Neuronal stem cell (in vitro differentiated cells): ENCODE data around the gene NTF3.

Source experiments
- DNase-seq: peaks from one replicate; pipeline ENCODE4 v3.0.0-alpha.2; 2013; ENCODE audit warnings: low spot score
- H2AFZ ChIP-seq: one replicate; pipeline ENCODE4 v1.6.1; 2013; ENCODE audit warnings: mild to moderate bottlenecking, low read length, inconsistent platforms
- H2AK5ac ChIP-seq: 2 replicates; pipeline ENCODE4 v1.6.1; 2013; ENCODE audit warnings: low read depth, mild to moderate bottlenecking, inconsistent platforms, low read length, moderate library complexity, mixed read lengths
- H2BK120ac ChIP-seq: 2 replicates; pipeline ENCODE4 v1.6.1; 2013; ENCODE audit warnings: low read depth, mild to moderate bottlenecking, inconsistent platforms, low read length, moderate library complexity, mixed read lengths
- H2BK12ac ChIP-seq: one replicate; pipeline ENCODE4 v1.6.1; 2013; ENCODE audit warnings: low read length, inconsistent platforms
- H2BK15ac ChIP-seq: 2 replicates; pipeline ENCODE4 v1.6.1; 2013; ENCODE audit warnings: mild to moderate bottlenecking, low read length, inconsistent platforms, mixed read lengths
- H2BK5ac ChIP-seq: one replicate; pipeline ENCODE4 v1.6.1; 2013; ENCODE audit warnings: inconsistent platforms, mild to moderate bottlenecking, low read length, moderate library complexity
- H3K14ac ChIP-seq: one replicate; pipeline ENCODE4 v1.6.1; 2013; ENCODE audit warnings: low read length, inconsistent platforms
- H3K18ac ChIP-seq: 2 replicates; pipeline ENCODE4 v1.6.1; 2013; ENCODE audit warnings: low read length, inconsistent platforms
- H3K23ac ChIP-seq: 2 replicates; pipeline ENCODE4 v1.6.1; 2013; ENCODE audit warnings: low read depth, mild to moderate bottlenecking, mixed read lengths, low read length, inconsistent platforms; ENCODE audit not compliant: poor library complexity
- H3K27ac ChIP-seq: replicated peaks from 3 replicates; pipeline ENCODE4 v1.5.1; 2013; ENCODE audit warnings: low read length, inconsistent platforms
- H3K27me3 ChIP-seq, 3 experiments: 2 replicates each; pipeline ENCODE4 v1.6.1; 2013; ENCODE audit warnings: low read length in 3 of 3, mild to moderate bottlenecking in 2 of 3, inconsistent platforms in 1 of 3, low read depth in 1 of 3, mixed read lengths in 1 of 3, moderate library complexity in 1 of 3; ENCODE audit not compliant: control insufficient read depth in 3 of 3, insufficient read depth in 3 of 3
- H3K36me3 ChIP-seq, 2 donors: replicated peaks in 1 of 2; 2 replicates each; pipeline ENCODE4 v1.6.1; 2013; ENCODE audit warnings: low read length in 2 of 2; ENCODE audit not compliant: control insufficient read depth in 2 of 2, insufficient read depth in 2 of 2
- H3K4ac ChIP-seq: 2 replicates; pipeline ENCODE4 v1.6.1; 2013; ENCODE audit warnings: inconsistent platforms, mild to moderate bottlenecking, low read length, moderate library complexity
- H3K4me1 ChIP-seq, 2 donors: 1 replicate in 1 of 2; 2 replicates in 1 of 2; pipeline ENCODE4 v1.6.1; 2013; ENCODE audit warnings: low read length in 2 of 2, low read depth in 1 of 2; ENCODE audit not compliant: control insufficient read depth in 2 of 2, insufficient read depth in 1 of 2
- H3K4me2 ChIP-seq: one replicate; pipeline ENCODE4 v1.6.1; 2013; ENCODE audit warnings: mild to moderate bottlenecking, low read length, inconsistent platforms; ENCODE audit not compliant: insufficient read depth, poor library complexity, severe bottlenecking
- H3K4me3 ChIP-seq, 2 donors: 2 replicates each; pipeline ENCODE4 v1.5.1; 2013; ENCODE audit warnings: low read length in 2 of 2, mild to moderate bottlenecking in 2 of 2, inconsistent platforms in 1 of 2, moderate library complexity in 1 of 2
- H3K79me1 ChIP-seq: one replicate; pipeline ENCODE4 v1.6.1; 2013; ENCODE audit warnings: low read depth, mild to moderate bottlenecking, inconsistent platforms, low read length, moderate library complexity
- H3K9ac ChIP-seq: one replicate; pipeline ENCODE4 v1.6.1; 2013; ENCODE audit warnings: mild to moderate bottlenecking, low read depth, low read length, inconsistent platforms; ENCODE audit not compliant: poor library complexity
- H3K9me3 ChIP-seq, 2 donors: replicated peaks in 1 of 2; 2 replicates each; pipeline versions ENCODE3 to v1.6.1; 2013; ENCODE audit warnings: low read length in 2 of 2, mild to moderate bottlenecking in 2 of 2, inconsistent platforms in 1 of 2, low read depth in 1 of 2, mixed read lengths in 1 of 2, moderate library complexity in 1 of 2; ENCODE audit not compliant: control insufficient read depth in 2 of 2, insufficient read depth in 1 of 2
- H4K8ac ChIP-seq: one replicate; pipeline ENCODE4 v1.6.1; 2013; ENCODE audit warnings: low read depth, mild to moderate bottlenecking, inconsistent platforms, low read length, moderate library complexity
- H4K91ac ChIP-seq: one replicate; pipeline ENCODE4 v1.6.1; 2013; ENCODE audit warnings: low read length, low read depth, mild to moderate bottlenecking, inconsistent platforms; ENCODE audit not compliant: poor library complexity
- WGBS, 2 donors: extraction: QIAGEN DNeasy Blood & Tissue Kit; methylation state at CpG; one replicate each; pipeline ENCODE4 v1.1.7; 2013; ENCODE audit warnings: missing lambda C conversion rate in 2 of 2, mixed read lengths in 1 of 2; ENCODE audit not compliant: insufficient read length in 2 of 2, insufficient replicate concordance in 1 of 2; ENCODE audit errors: extremely low coverage in 2 of 2; 5-methylcytosine and 5-hydroxymethylcytosine counted together

NTF3 gene

GRCh38 chr12:5524116-5524768 is 92.3 kb downstream of the NTF3 start:
- Histone ChIP-seq H3K23ac (peak overlapping the region; percentile 8), H3K4me1 (no peaks in the 10 kb centered on the region), H2AFZ (no peak overlapping the region), H3K27ac (no peak overlapping the region), H2BK5ac (no peak overlapping the region), H3K36me3 (no peaks in the 10 kb centered on the region), H3K4me2 (no peak overlapping the region), H4K8ac (no peak overlapping the region), H3K18ac (peak overlapping the region; percentile 45), H3K9ac (peak overlapping the region; percentile 46), H2BK15ac (no peak overlapping the region), H3K79me1 (no peaks in the 10 kb centered on the region), H2AK5ac (no peak overlapping the region), H3K14ac (peak overlapping the region; percentile 3), H3K9me3 (no peaks in the 10 kb centered on the region), H3K4me3 (no peak overlapping the region), H3K27me3 (no peaks in the 10 kb centered on the region), H2BK12ac (peak overlapping the region; percentile 14), H2BK120ac (no peak overlapping the region), H4K91ac (no peak overlapping the region), H3K4ac (no peak overlapping the region)
- no peak for DNase-seq
- no CpG with 5 or more reads among the region's 12 CpGs for WGBS, 2 donors

GRCh38 chr12:5524769-5525436 is 93.0 kb downstream of the NTF3 start:
- Histone ChIP-seq H4K8ac (no peak overlapping the region), H2BK12ac (no peak overlapping the region), H3K4me3 (no peak overlapping the region), H2BK15ac (no peak overlapping the region), H2BK120ac (no peak overlapping the region), H2AFZ (no peak overlapping the region), H3K4me1 (no peaks in the 10 kb centered on the region), H3K4me2 (no peak overlapping the region), H3K9ac (peak overlapping the region; percentile 46), H4K91ac (no peak overlapping the region), H3K9me3 (no peaks in the 10 kb centered on the region), H3K27ac (no peak overlapping the region), H2AK5ac (peak overlapping the region; percentile 35), H2BK5ac (no peak overlapping the region), H3K27me3 (no peaks in the 10 kb centered on the region), H3K36me3 (no peaks in the 10 kb centered on the region), H3K79me1 (no peaks in the 10 kb centered on the region), H3K14ac (peak overlapping the region; percentile 3), H3K18ac (peak overlapping the region; percentile 41), H3K23ac (no peak overlapping the region), H3K4ac (no peak overlapping the region)
- DNase-seq = no peak
- no CpG with 5 or more reads among the region's 15 CpGs for WGBS, 2 donors

GRCh38 chr12:5525783-5526367 is 94.0 kb downstream of the NTF3 start:
- Histone ChIP-seq H2BK120ac (no peak overlapping the region), H4K91ac (no peak overlapping the region), H3K36me3 (no peaks in the 10 kb centered on the region), H3K27ac (no peak overlapping the region), H3K9ac (no peak overlapping the region), H3K4me3 (no peak overlapping the region), H3K14ac (no peak overlapping the region), H2BK12ac (no peak overlapping the region), H4K8ac (no peak overlapping the region), H3K18ac (no peak overlapping the region), H3K9me3 (no peaks in the 10 kb centered on the region), H2BK5ac (no peak overlapping the region), H3K27me3 (no peaks in the 10 kb centered on the region), H3K4ac (no peak overlapping the region), H3K23ac (no peak overlapping the region), H3K79me1 (no peaks in the 10 kb centered on the region), H3K4me2 (no peak overlapping the region), H2AK5ac (no peak overlapping the region), H2BK15ac (no peak overlapping the region), H2AFZ (no peak overlapping the region), H3K4me1 (no peaks in the 10 kb centered on the region)
- DNase-seq = no peak
- WGBS, 2 donors = no CpG with 5 or more reads among the region's 4 CpGs

GRCh38 chr12:5533368-5533767 is 101.5 kb downstream of the NTF3 start:
- Histone ChIP-seq H4K91ac (no peak overlapping the region), H3K9ac (no peak overlapping the region), H2BK12ac (no peak overlapping the region), H3K4me3 (peak overlapping the region in 1 of 2 donors; percentile 66), H3K27ac (no peak overlapping the region), H2BK120ac (no peak overlapping the region), H2BK5ac (no peak overlapping the region), H3K23ac (no peak overlapping the region), H3K14ac (peak overlapping the region; percentile 25), H3K18ac (no peak overlapping the region), H3K9me3 (peaks cover 0 to 4% of the 10 kb centered on the region in 2 donors), H3K79me1 (no peaks in the 10 kb centered on the region), H3K27me3 (peaks cover 0 to 7% (median 0%) of the 10 kb centered on the region in 3 experiments), H2AFZ (no peak overlapping the region), H3K4me2 (no peak overlapping the region), H3K4ac (no peak overlapping the region), H3K36me3 (no peaks in the 10 kb centered on the region), H2BK15ac (no peak overlapping the region), H4K8ac (no peak overlapping the region), H2AK5ac (no peak overlapping the region), H3K4me1 (no peaks in the 10 kb centered on the region)
- WGBS, 2 donors = no CpG with 5 or more reads among the region's 3 CpGs
- DNase-seq = no peak
